ENCODE data around the gene NADSYN1. TPM values are rescaled to one million over a fixed set of nuclear protein-coding genes. Genes with fewer than 3 reads are reported as not detected.

Gene NADSYN1
- total RNA-seq, 1 experiment from 2014 or later, result 45.1 TPM

GRCh38 chr11:71505781-71506180 is 52.8 kb downstream of the NADSYN1 start (continued):
- no peak for TF ChIP-seq IRF1 (CRISPR knock-in tag; IDR thresholded peaks at IDR 0.05)
- TF ChIP-seq, protein P1, sequence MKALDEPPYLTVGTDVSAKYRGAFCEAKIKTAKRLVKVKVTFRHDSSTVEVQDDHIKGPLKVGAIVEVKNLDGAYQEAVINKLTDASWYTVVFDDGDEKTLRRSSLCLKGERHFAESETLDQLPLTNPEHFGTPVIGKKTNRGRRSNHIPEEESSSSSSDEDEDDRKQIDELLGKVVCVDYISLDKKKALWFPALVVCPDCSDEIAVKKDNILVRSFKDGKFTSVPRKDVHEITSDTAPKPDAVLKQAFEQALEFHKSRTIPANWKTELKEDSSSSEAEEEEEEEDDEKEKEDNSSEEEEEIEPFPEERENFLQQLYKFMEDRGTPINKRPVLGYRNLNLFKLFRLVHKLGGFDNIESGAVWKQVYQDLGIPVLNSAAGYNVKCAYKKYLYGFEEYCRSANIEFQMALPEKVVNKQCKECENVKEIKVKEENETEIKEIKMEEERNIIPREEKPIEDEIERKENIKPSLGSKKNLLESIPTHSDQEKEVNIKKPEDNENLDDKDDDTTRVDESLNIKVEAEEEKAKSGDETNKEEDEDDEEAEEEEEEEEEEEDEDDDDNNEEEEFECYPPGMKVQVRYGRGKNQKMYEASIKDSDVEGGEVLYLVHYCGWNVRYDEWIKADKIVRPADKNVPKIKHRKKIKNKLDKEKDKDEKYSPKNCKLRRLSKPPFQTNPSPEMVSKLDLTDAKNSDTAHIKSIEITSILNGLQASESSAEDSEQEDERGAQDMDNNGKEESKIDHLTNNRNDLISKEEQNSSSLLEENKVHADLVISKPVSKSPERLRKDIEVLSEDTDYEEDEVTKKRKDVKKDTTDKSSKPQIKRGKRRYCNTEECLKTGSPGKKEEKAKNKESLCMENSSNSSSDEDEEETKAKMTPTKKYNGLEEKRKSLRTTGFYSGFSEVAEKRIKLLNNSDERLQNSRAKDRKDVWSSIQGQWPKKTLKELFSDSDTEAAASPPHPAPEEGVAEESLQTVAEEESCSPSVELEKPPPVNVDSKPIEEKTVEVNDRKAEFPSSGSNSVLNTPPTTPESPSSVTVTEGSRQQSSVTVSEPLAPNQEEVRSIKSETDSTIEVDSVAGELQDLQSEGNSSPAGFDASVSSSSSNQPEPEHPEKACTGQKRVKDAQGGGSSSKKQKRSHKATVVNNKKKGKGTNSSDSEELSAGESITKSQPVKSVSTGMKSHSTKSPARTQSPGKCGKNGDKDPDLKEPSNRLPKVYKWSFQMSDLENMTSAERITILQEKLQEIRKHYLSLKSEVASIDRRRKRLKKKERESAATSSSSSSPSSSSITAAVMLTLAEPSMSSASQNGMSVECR (CRISPR knock-in tag; IDR thresholded peaks at IDR 0.05; ENCODE audit: borderline replicate concordance), result no peak
- TF ChIP-seq, protein P2, sequence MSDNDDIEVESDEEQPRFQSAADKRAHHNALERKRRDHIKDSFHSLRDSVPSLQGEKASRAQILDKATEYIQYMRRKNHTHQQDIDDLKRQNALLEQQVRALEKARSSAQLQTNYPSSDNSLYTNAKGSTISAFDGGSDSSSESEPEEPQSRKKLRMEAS (CRISPR knock-in tag; IDR thresholded peaks at IDR 0.05), result no peak
- no peak for TF ChIP-seq CREB1 (CRISPR knock-in tag; IDR thresholded peaks at IDR 0.05)
- TF ChIP-seq GABPB1 (CRISPR knock-in tag; IDR thresholded peaks at IDR 0.05), result no peak
- no peak for TF ChIP-seq RORB (CRISPR knock-in tag; IDR thresholded peaks at IDR 0.05)
- TF ChIP-seq ZMAT4 (CRISPR knock-in tag; IDR thresholded peaks at IDR 0.05), result no peak
- no peak for TF ChIP-seq GRHL2 (CRISPR knock-in tag; IDR thresholded peaks at IDR 0.05; ENCODE audit: insufficient replicate concordance, severe bottlenecking)
- TF ChIP-seq, protein P3, sequence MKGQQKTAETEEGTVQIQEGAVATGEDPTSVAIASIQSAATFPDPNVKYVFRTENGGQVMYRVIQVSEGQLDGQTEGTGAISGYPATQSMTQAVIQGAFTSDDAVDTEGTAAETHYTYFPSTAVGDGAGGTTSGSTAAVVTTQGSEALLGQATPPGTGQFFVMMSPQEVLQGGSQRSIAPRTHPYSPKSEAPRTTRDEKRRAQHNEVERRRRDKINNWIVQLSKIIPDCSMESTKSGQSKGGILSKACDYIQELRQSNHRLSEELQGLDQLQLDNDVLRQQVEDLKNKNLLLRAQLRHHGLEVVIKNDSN (CRISPR knock-in tag; IDR thresholded peaks at IDR 0.05), result no peak
- TF ChIP-seq JUN (CRISPR knock-in tag; IDR thresholded peaks at IDR 0.05), result no peak
- no peak for TF ChIP-seq ETV6 (CRISPR knock-in tag; IDR thresholded peaks at IDR 0.05)
- TF ChIP-seq ELF4 (CRISPR knock-in tag; IDR thresholded peaks at IDR 0.05; ENCODE audit: low read depth), result no peak

GRCh38 chr11:71507102-71507501 is 54.1 kb downstream of the NADSYN1 start:
- ATAC-seq, result no peak
- Mint-ChIP-seq H3K9me3 (peaks cover 55% of the 10 kb centered on the region), H3K4me1 (peaks cover 22% of the 10 kb centered on the region), H3K4me3 (no peak overlapping the region), H3K27ac (no peak overlapping the region), H3K36me3 (peaks cover 61% of the 10 kb centered on the region), H3K27me3 (ENCODE audit: low read depth) (peaks cover 27% of the 10 kb centered on the region)
- POLR2A ChIA-PET, result no interaction called here
- CTCF ChIA-PET, result interaction anchor here (3.0 kb wide), 1 partner anchor 56 kb away, joined by 11 read pairs; no protein-coding TSS in a partner anchor
- DNase-seq (ENCODE audit: low spot score), result no peak
- no peak for TF ChIP-seq JUN (CRISPR knock-in tag; IDR thresholded peaks at IDR 0.05)
- TF ChIP-seq ZNF416 (CRISPR knock-in tag; IDR thresholded peaks at IDR 0.05), result no peak
- no peak for TF ChIP-seq IRF1 (CRISPR knock-in tag; IDR thresholded peaks at IDR 0.05)
- TF ChIP-seq NR1H2 (CRISPR knock-in tag; IDR thresholded peaks at IDR 0.05), result no peak
- TF ChIP-seq CBFB (CRISPR knock-in tag; IDR thresholded peaks at IDR 0.05; ENCODE audit: low read depth), result no peak
- TF ChIP-seq, protein P4, sequence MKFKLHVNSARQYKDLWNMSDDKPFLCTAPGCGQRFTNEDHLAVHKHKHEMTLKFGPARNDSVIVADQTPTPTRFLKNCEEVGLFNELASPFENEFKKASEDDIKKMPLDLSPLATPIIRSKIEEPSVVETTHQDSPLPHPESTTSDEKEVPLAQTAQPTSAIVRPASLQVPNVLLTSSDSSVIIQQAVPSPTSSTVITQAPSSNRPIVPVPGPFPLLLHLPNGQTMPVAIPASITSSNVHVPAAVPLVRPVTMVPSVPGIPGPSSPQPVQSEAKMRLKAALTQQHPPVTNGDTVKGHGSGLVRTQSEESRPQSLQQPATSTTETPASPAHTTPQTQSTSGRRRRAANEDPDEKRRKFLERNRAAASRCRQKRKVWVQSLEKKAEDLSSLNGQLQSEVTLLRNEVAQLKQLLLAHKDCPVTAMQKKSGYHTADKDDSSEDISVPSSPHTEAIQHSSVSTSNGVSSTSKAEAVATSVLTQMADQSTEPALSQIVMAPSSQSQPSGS (CRISPR knock-in tag; IDR thresholded peaks at IDR 0.05; ENCODE audit: borderline replicate concordance, low read depth), result no peak
- no peak for TF ChIP-seq OVOL2 (CRISPR knock-in tag; IDR thresholded peaks at IDR 0.05; ENCODE audit: borderline replicate concordance)
- TF ChIP-seq, protein P5, sequence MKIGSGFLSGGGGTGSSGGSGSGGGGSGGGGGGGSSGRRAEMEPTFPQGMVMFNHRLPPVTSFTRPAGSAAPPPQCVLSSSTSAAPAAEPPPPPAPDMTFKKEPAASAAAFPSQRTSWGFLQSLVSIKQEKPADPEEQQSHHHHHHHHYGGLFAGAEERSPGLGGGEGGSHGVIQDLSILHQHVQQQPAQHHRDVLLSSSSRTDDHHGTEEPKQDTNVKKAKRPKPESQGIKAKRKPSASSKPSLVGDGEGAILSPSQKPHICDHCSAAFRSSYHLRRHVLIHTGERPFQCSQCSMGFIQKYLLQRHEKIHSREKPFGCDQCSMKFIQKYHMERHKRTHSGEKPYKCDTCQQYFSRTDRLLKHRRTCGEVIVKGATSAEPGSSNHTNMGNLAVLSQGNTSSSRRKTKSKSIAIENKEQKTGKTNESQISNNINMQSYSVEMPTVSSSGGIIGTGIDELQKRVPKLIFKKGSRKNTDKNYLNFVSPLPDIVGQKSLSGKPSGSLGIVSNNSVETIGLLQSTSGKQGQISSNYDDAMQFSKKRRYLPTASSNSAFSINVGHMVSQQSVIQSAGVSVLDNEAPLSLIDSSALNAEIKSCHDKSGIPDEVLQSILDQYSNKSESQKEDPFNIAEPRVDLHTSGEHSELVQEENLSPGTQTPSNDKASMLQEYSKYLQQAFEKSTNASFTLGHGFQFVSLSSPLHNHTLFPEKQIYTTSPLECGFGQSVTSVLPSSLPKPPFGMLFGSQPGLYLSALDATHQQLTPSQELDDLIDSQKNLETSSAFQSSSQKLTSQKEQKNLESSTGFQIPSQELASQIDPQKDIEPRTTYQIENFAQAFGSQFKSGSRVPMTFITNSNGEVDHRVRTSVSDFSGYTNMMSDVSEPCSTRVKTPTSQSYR (CRISPR knock-in tag; IDR thresholded peaks at IDR 0.05), result no peak
- TF ChIP-seq SMAD4 (CRISPR knock-in tag; IDR thresholded peaks at IDR 0.05), result no peak
- TF ChIP-seq, protein P6, sequence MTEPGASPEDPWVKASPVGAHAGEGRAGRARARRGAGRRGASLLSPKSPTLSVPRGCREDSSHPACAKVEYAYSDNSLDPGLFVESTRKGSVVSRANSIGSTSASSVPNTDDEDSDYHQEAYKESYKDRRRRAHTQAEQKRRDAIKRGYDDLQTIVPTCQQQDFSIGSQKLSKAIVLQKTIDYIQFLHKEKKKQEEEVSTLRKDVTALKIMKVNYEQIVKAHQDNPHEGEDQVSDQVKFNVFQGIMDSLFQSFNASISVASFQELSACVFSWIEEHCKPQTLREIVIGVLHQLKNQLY (CRISPR knock-in tag; IDR thresholded peaks at IDR 0.05), result no peak

Data from WTC11 (cell line).